ENCODE measurements around the gene ZNF516.
A peak's percentile ranks its signal among the peaks of the same experiment; 100 is the strongest.
"Not testable (repeated sequence)": the region's sequence is repeated elsewhere in the genome, so short reads cannot be mapped to it uniquely, and the experiment has no call there.

The ZNF516 gene

GRCh38 chr18:76490670-76491472 is 4.2 kb downstream of the ZNF516 start:
- peak in 1 of 3 experiments; percentile 17 for DNase-seq (ENCODE audit: low read depth in 3 of 3)

- DNase-seq (ENCODE audit: low read depth in 3 of 3), result no peak
Observed at GRCh38 chr18:76490033-76490432, 5.0 kb downstream of the ZNF516 start.

GRCh38 chr18:76489081-76489480 is 6.0 kb downstream of the ZNF516 start:
- no peak for DNase-seq (ENCODE audit: low read depth in 3 of 3)

- no peak for DNase-seq (ENCODE audit: low read depth in 3 of 3)
Observed at GRCh38 chr18:76488190-76488589, 6.9 kb downstream of the ZNF516 start.

GRCh38 chr18:76487782-76488181 is 7.3 kb downstream of the ZNF516 start:
- DNase-seq (ENCODE audit: low read depth in 3 of 3), result no peak

GRCh38 chr18:76487070-76487469 is 8.0 kb downstream of the ZNF516 start:
- DNase-seq (ENCODE audit: low read depth in 3 of 3), result no peak

GRCh38 chr18:76486574-76486973 is 8.5 kb downstream of the ZNF516 start:
- no peak for DNase-seq (ENCODE audit: low read depth in 3 of 3)

- no peak for DNase-seq (ENCODE audit: low read depth in 3 of 3)
Observed at GRCh38 chr18:76486038-76486437, 9.0 kb downstream of the ZNF516 start.

GRCh38 chr18:76484749-76485387 is 10.2 kb downstream of the ZNF516 start:
- no peak for DNase-seq (ENCODE audit: low read depth in 3 of 3)

- no peak for DNase-seq (ENCODE audit: low read depth in 3 of 3)
Observed at GRCh38 chr18:76483780-76484179, 11.3 kb downstream of the ZNF516 start.

- DNase-seq (ENCODE audit: low read depth in 3 of 3), result no peak
Observed at GRCh38 chr18:76482971-76483691, 11.9 kb downstream of the ZNF516 start.

- DNase-seq (ENCODE audit: low read depth in 3 of 3), result no peak
Observed at GRCh38 chr18:76482267-76482666, 12.8 kb downstream of the ZNF516 start.

- no peak for DNase-seq (ENCODE audit: low read depth in 3 of 3)
Observed at GRCh38 chr18:76480913-76481312, 14.1 kb downstream of the ZNF516 start.

- DNase-seq (ENCODE audit: low read depth in 3 of 3), result no peak
Observed at GRCh38 chr18:76479351-76480238, 15.4 kb downstream of the ZNF516 start.

GRCh38 chr18:76476665-76477561 is 18.1 kb downstream of the ZNF516 start:
- DNase-seq (ENCODE audit: low read depth in 3 of 3), result no peak

- DNase-seq (ENCODE audit: low read depth in 3 of 3), result no peak
Observed at GRCh38 chr18:76475450-76476194, 19.4 kb downstream of the ZNF516 start.

GRCh38 chr18:76474824-76475223 is 20.2 kb downstream of the ZNF516 start:
- no peak for DNase-seq (ENCODE audit: low read depth in 3 of 3)

GRCh38 chr18:76473521-76473920 is 21.5 kb downstream of the ZNF516 start:
- DNase-seq (ENCODE audit: low read depth in 3 of 3), result not testable (repeated sequence)

GRCh38 chr18:76472829-76473228 is 22.2 kb downstream of the ZNF516 start:
- no peak for DNase-seq (ENCODE audit: low read depth in 3 of 3)

- no peak for DNase-seq (ENCODE audit: low read depth in 3 of 3)
Observed at GRCh38 chr18:76471593-76471992, 23.4 kb downstream of the ZNF516 start.
